Lower leg skin (tissue), 4 donors: ENCODE measurements around the gene RPS15. TPM values are rescaled to one million over a fixed set of nuclear protein-coding genes. Genes with fewer than 3 reads are reported as not detected.
"Not testable (repeated sequence)": the region's sequence is repeated elsewhere in the genome, so short reads cannot be mapped to it uniquely, and the experiment has no call there.

Source experiments
- DNase-seq, 2 donors: peaks; one replicate each; pipeline ENCODE4 v3.0.0-alpha.2; 2019; ENCODE audit warnings: low spot score in 2 of 2
- H3K4me3 ChIP-seq: fragments of 200-600 bp; sonication (generic); 2 replicates; pipeline ENCODE4 v1.5.1; 2017; ENCODE audit warnings: mild to moderate bottlenecking, low read depth; ENCODE audit not compliant: poor library complexity, severe bottlenecking
- CTCF ChIP-seq, 3 donors: fragments of 450-650 bp; IDR thresholded peaks; one replicate each; pipeline ENCODE4 v1.5.1; 2016; ENCODE audit warnings: antibody characterized with exemption in 3 of 3, mild to moderate bottlenecking in 3 of 3, moderate library complexity in 2 of 3
- POLR2A ChIP-seq, 2 donors: fragments of 450-650 bp; IDR thresholded peaks; one replicate each; pipeline ENCODE4 v1.6.1; 2016 to 2017; ENCODE audit warnings: antibody characterized with exemption in 2 of 2, mild to moderate bottlenecking in 1 of 2, moderate library complexity in 1 of 2
- WGBS, 2 donors: methylation state at CpG; one replicate each; pipeline ENCODE4 v1.1.5; 2018; 5-methylcytosine and 5-hydroxymethylcytosine counted together
- intact Hi-C: fragments of 100-400 bp; cut with DNase I; formaldehyde crosslinking; loops from one replicate; pipeline ENCODE4 v1.15.0; 2023; ENCODE audit warnings: low total_unique reads
- total RNA-seq, 4 donors: library from RNA; depleted of rRNA; stranded (reverse); fragments of >200 nt; gene quantifications; one replicate each; pipeline ENCODE4 v1.1.0, GENCODE V29; 2016

The RPS15 gene
- total RNA-seq, 4 donors from 2014 or later: 2,226 to 7,190 (median 4,396) TPM

DNA sequence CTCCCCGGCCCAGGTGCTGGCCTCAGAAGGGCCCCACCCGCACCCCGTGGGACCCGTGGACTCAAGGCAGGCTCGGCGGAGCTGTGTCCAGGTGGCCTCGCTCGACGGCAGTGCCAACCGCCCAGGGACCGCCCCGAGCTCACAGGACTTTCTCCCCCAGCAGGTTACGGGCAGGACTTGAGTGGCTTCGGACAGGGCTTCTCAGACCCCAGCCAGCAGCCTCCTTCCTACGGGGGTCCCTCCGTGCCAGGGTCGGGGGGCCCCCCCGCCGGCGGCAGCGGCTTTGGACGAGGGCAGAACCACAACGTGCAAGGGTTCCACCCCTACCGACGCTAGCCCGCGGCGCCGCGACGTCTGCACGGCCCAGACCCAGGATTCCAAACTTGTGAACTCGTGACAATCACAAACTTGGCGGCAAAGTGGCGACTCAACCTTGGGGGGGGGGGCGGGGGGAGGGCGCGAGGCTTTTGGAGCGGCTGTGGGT, 3.6 kb upstream of the RPS15 start:
- intact Hi-C loops: no loop called here
- no peak for DNase-seq
- 83% methylated on average over 25 to 31 of the region's 39 CpGs for WGBS, 2 donors
- no peak overlapping the region for H3K4me3 ChIP-seq
- no peak for TF ChIP-seq POLR2A (IDR thresholded peaks at IDR 0.05)
- TF ChIP-seq CTCF (IDR thresholded peaks at IDR 0.05): no peak

- H3K4me3 ChIP-seq: no peak overlapping the region
- no peak for DNase-seq
- TF ChIP-seq POLR2A (IDR thresholded peaks at IDR 0.05): no peak
- no peak for TF ChIP-seq CTCF (IDR thresholded peaks at IDR 0.05)
- 86 to 89% methylated on average over 20 to 21 of the region's 21 CpGs for WGBS, 2 donors
- intact Hi-C loops: no loop called here
These were observed 2.7 kb upstream of the RPS15 start for GRCh38 chr19:1435378-1435989.

- DNase-seq: no peak
- intact Hi-C loops: no loop called here
- 54 to 56% methylated on average over 8 of the region's 8 CpGs for WGBS, 2 donors
- H3K4me3 ChIP-seq: no peak overlapping the region
- TF ChIP-seq CTCF (IDR thresholded peaks at IDR 0.05) (no peak), POLR2A (IDR thresholded peaks at IDR 0.05) (no peak)
These were observed 587 bp upstream of the RPS15 start for GRCh38 chr19:1437609-1438008.

- intact Hi-C loops: no loop called here
- TF ChIP-seq POLR2A (IDR thresholded peaks at IDR 0.05) (no peak), CTCF (IDR thresholded peaks at IDR 0.05) (no peak)
- DNase-seq: no peak
- 1 to 3% methylated on average over 13 to 16 of the region's 26 CpGs for WGBS, 2 donors
- H3K4me3 ChIP-seq: peak overlapping the region; percentile 93
These were observed 748 bp downstream of the RPS15 start for GRCh38 chr19:1438933-1439354.

DNA sequence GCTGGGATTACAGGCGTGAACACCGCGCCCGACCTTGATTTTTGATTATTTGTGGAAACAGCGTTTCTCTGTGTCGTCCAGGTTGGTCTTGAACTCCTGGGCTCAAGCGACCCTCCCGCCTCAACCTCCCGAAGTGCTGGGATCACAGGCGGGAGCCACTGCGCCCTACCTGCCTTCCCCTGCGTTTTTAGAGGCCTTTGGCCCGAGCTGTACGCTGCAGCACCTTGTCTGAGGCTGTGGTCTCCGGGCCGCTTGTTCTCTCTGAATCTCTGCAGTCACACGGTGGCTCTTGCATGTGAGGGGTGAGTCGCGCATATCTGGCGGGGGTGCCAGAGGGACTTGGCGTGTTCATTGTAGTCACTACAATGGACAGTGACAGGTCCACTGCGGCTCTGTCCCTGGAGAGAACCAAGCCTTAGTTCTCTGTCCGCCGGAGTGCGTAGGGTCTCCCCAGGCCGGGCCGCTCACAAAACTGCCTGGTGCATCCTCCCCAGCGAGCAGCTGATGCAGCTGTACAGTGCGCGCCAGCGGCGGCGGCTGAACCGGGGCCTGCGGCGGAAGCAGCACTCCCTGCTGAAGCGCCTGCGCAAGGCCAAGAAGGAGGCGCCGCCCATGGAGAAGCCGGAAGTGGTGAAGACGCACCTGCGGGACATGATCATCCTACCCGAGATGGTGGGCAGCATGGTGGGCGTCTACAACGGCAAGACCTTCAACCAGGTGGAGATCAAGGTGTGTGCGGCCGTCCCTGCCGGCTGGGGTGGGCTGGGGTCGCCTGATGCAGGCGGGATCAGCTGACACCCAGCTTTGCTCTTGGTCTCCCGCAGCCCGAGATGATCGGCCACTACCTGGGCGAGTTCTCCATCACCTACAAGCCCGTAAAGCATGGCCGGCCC, 1.6 kb downstream of the RPS15 start:
- peak overlapping the region; percentile 93 for H3K4me3 ChIP-seq
- intact Hi-C loops, DNase-seq: not testable (repeated sequence)
- WGBS, 2 donors: 74 to 81% methylated on average over 52 to 57 of the region's 57 CpGs

- H3K4me3 ChIP-seq: no peak overlapping the region
- intact Hi-C loops: no loop called here
- 78 to 84% methylated on average over 14 to 15 of the region's 15 CpGs for WGBS, 2 donors
- TF ChIP-seq POLR2A (IDR thresholded peaks at IDR 0.05) (no peak), CTCF (IDR thresholded peaks at IDR 0.05) (no peak)
- no peak for DNase-seq
These were observed 2.2 kb downstream of the RPS15 start for GRCh38 chr19:1440418-1440801.
